Neural cell (in vitro differentiated cells): ENCODE data around the gene SGCD.

ENCODE experiments used
- EP300 ChIP-seq: fragments of 450-650 bp; conservative IDR thresholded peaks from 2 replicates; pipeline ENCODE4 v1.6.1; 2014; ENCODE audit warnings: antibody characterized with exemption, mild to moderate bottlenecking, moderate library complexity; ENCODE audit not compliant: poor library complexity, severe bottlenecking
- EZH2 ChIP-seq: fragments of 200-600, 300-800 bp; shearing (Covaris generic), sonication (generic); IDR thresholded peaks from 2 replicates; pipeline ENCODE4 v1.6.1; 2014; ENCODE audit warnings: antibody characterized with exemption, low read length, borderline replicate concordance, mild to moderate bottlenecking; ENCODE audit not compliant: insufficient read depth, poor library complexity, severe bottlenecking
- MXI1 ChIP-seq: fragments of 450-650 bp; conservative IDR thresholded peaks from 2 replicates; pipeline ENCODE4 v1.6.1; 2014; ENCODE audit warnings: antibody characterized with exemption, mild to moderate bottlenecking; ENCODE audit not compliant: poor library complexity, severe bottlenecking
- POLR2AphosphoS5 ChIP-seq: IDR thresholded peaks from 2 replicates; pipeline ENCODE4 v1.6.1; 2012
- RAD21 ChIP-seq: fragments of 450-650 bp; conservative IDR thresholded peaks from 2 replicates; pipeline ENCODE4 v1.6.1; 2014; ENCODE audit warnings: antibody characterized with exemption, mild to moderate bottlenecking, moderate library complexity
- SMC3 ChIP-seq: fragments of 450-650 bp; conservative IDR thresholded peaks from 2 replicates; pipeline ENCODE4 v1.6.1; 2014; ENCODE audit warnings: antibody characterized with exemption, mild to moderate bottlenecking, moderate library complexity; ENCODE audit not compliant: poor library complexity
- TAF1 ChIP-seq: IDR thresholded peaks from 2 replicates; pipeline ENCODE4 v1.6.1; 2012; ENCODE audit warnings: low read depth
- TF ChIP-seq, protein P1 (sequence below): fragments of 450-650 bp; IDR thresholded peaks from 2 replicates; pipeline ENCODE4 v1.5.1; 2014; ENCODE audit warnings: antibody characterized with exemption, mild to moderate bottlenecking, moderate library complexity; ENCODE audit not compliant: poor library complexity, severe bottlenecking
- TF ChIP-seq, protein P2 (sequence below): IDR thresholded peaks from 2 replicates; pipeline ENCODE4 v1.6.1; 2012; ENCODE audit warnings: borderline replicate concordance

DNA sequence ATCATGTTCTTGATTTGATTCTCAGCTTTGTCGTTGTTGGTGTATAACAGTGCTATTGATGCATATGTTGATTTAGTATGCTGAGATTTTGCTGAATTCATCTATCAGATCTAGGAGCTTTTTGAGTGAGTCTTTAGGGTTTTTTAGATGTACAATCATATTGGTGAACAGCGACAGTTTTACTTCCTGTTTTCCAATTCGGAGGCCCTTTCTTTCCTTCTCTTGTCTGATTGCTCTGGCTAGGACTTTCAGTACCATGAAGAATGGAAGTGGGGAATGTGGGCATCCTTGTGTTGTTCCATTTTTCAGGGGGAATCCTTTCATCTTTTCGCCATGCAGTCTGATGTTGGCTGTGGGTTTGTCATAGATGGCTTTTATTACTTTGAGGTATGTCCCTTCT, 100.4 kb downstream of the SGCD start:
- TF ChIP-seq, protein P1, sequence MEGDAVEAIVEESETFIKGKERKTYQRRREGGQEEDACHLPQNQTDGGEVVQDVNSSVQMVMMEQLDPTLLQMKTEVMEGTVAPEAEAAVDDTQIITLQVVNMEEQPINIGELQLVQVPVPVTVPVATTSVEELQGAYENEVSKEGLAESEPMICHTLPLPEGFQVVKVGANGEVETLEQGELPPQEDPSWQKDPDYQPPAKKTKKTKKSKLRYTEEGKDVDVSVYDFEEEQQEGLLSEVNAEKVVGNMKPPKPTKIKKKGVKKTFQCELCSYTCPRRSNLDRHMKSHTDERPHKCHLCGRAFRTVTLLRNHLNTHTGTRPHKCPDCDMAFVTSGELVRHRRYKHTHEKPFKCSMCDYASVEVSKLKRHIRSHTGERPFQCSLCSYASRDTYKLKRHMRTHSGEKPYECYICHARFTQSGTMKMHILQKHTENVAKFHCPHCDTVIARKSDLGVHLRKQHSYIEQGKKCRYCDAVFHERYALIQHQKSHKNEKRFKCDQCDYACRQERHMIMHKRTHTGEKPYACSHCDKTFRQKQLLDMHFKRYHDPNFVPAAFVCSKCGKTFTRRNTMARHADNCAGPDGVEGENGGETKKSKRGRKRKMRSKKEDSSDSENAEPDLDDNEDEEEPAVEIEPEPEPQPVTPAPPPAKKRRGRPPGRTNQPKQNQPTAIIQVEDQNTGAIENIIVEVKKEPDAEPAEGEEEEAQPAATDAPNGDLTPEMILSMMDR = no peak
- TF ChIP-seq POLR2AphosphoS5 (no peak), EP300 (no peak), RAD21 (no peak), TAF1 (no peak), MXI1 (no peak), EZH2 (no peak), SMC3 (no peak)
- TF ChIP-seq, protein P2, sequence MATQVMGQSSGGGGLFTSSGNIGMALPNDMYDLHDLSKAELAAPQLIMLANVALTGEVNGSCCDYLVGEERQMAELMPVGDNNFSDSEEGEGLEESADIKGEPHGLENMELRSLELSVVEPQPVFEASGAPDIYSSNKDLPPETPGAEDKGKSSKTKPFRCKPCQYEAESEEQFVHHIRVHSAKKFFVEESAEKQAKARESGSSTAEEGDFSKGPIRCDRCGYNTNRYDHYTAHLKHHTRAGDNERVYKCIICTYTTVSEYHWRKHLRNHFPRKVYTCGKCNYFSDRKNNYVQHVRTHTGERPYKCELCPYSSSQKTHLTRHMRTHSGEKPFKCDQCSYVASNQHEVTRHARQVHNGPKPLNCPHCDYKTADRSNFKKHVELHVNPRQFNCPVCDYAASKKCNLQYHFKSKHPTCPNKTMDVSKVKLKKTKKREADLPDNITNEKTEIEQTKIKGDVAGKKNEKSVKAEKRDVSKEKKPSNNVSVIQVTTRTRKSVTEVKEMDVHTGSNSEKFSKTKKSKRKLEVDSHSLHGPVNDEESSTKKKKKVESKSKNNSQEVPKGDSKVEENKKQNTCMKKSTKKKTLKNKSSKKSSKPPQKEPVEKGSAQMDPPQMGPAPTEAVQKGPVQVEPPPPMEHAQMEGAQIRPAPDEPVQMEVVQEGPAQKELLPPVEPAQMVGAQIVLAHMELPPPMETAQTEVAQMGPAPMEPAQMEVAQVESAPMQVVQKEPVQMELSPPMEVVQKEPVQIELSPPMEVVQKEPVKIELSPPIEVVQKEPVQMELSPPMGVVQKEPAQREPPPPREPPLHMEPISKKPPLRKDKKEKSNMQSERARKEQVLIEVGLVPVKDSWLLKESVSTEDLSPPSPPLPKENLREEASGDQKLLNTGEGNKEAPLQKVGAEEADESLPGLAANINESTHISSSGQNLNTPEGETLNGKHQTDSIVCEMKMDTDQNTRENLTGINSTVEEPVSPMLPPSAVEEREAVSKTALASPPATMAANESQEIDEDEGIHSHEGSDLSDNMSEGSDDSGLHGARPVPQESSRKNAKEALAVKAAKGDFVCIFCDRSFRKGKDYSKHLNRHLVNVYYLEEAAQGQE = no peak
